Urinary bladder (tissue), 4 donors: ENCODE measurements around the gene PHF1. TPM values are rescaled to one million over a fixed set of nuclear protein-coding genes. Genes with fewer than 3 reads are reported as not detected.

ENCODE experiments used
- DNase-seq: peaks from one replicate; pipeline ENCODE4 v3.0.0-alpha.2; 2015; ENCODE audit errors: extremely low spot score
- H3K27ac ChIP-seq: one replicate; pipeline ENCODE4 v1.5.1; 2013; ENCODE audit warnings: low read depth, mild to moderate bottlenecking, moderate library complexity
- H3K36me3 ChIP-seq: one replicate; pipeline ENCODE4 v1.6.1; 2013; ENCODE audit warnings: mild to moderate bottlenecking, moderate library complexity; ENCODE audit not compliant: insufficient read depth
- H3K4me1 ChIP-seq: one replicate; pipeline ENCODE4 v1.6.1; 2013; ENCODE audit warnings: mild to moderate bottlenecking, moderate library complexity; ENCODE audit not compliant: insufficient read depth
- H3K4me3 ChIP-seq: one replicate; pipeline ENCODE4 v1.5.1; 2013; ENCODE audit warnings: low read depth, low read length
- WGBS: extraction: QIAGEN DNeasy Blood & Tissue Kit; methylation state at CpG from one replicate; pipeline ENCODE4 v1.1.7; 2013; 5-methylcytosine and 5-hydroxymethylcytosine counted together
- polyA plus RNA-seq: library from polyadenylated mRNA; stranded (reverse); fragments of 200-250 nt; gene quantifications from one replicate; pipeline ENCODE4 v1.2.3, GENCODE V29; 2013
- total RNA-seq: library from RNA; depleted of rRNA; stranded (reverse); fragments of >200 nt; gene quantifications from one replicate; pipeline ENCODE4 v1.2.3, GENCODE V29; 2014
- donor health status: healthy with polysubstance abuse.
- donor health status: healthy.

Gene PHF1
- total and polyA plus RNA-seq, 2 donors = 16.4 to 79.4 TPM

GRCh38 chr6:33417903-33418689 is 7.3 kb downstream of the PHF1 start, which contains the start of gene CUTA:
TSS of gene CUTA (minus strand) at chr6:33418107. CDS start at chr6:33418000, 107 bp downstream.
- peak within 1 kb of the TSS; percentile 81 for H3K27ac ChIP-seq
- DNase-seq = peak; percentile 99
- peak within 1 kb of the TSS; percentile 51 for H3K4me3 ChIP-seq
- H3K36me3 ChIP-seq = no peaks in the 10 kb centered on the region
- WGBS = under 1% methylated on average over 51 of the region's 51 CpGs
- no peaks in the 10 kb centered on the region for H3K4me1 ChIP-seq

DNA sequence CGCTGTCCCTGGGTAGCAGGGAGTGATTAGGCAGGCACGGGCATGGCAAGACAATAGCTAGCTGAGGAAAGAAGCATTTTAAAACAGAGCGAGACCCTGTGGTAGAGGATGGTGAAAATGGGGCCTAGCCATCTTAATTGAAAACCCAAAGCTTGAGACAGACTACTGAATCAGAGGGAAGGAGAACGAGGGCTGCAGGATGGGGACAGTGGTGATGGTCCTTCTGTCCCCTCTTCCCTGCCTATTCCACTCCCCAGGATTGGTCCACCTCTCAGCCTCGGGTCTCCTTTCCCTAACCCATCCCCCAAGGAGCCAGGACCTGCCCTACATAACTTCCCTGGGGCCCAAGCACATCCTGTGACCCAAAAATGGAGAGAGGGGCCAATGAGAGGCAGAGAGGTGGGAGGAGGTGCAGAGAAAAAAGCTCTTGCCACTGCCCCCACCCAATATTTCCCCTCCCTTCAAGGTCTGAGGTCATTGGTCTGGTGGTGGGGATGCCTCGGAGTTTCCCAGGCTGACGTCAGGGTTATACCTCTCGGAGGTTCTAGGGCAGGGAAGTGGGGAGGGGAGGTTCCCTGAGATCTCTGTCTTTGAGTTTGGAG is 8.0 kb downstream of the PHF1 start:
- H3K4me3 ChIP-seq = peak overlapping the region; percentile 23
- DNase-seq = no peak
- no peaks in the 10 kb centered on the region for H3K36me3 ChIP-seq
- H3K4me1 ChIP-seq = no peaks in the 10 kb centered on the region
- WGBS = 36% methylated on average over 8 of the region's 8 CpGs
- peak overlapping the region; percentile 81 for H3K27ac ChIP-seq

DNA sequence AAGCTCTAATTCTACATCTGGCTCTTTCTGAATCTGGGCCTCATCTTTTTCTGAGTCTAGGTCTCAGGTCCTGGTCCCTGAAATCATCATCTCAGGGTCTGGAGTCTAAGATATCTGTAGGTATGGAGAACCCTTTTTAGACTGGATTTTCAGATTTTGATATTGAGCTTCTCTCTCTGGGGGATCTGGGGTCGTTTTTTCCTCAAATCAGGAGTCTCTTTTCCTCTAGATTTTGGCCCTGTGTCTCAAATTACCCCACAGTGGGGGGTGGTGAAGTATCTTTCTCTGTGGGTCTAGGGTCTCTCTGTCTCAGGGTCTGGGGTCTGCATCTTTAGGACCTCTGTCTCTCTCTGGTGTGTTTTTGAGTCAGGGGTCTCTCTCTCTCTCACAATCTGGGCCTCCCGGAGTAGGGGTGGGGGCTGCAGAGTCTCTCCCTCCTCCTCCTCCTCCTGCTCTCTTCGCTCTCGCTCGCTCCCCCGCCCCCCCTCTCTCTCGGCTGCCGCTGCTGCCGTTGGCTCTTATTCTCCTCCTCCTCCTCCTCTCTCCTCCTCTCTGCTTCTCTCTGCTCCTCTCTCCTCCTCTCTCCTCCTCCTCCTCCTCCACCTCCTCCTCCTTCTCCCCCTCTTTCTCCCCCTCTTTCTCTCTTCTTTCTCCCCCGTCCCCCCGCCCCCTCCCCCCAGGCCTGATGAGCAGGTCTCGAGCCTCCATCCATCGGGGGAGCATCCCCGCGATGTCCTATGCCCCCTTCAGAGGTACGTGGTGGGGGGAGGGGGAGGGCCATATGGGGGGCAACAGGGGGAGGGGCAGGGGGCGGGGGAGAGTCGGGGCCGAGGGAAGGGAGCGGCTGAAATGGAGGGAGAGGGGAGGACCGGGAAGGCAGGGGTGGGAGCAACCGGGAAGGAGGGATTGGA is 9.0 kb downstream of the PHF1 start, which contains the start of gene SYNGAP1:
SYNGAP1 (plus strand) TSS at position 486 of the 911 bp plus-strand sequence; CDS start at position 686, 200 bp downstream.
- Histone ChIP-seq H3K4me3 (peak within 1 kb of the TSS; percentile 36), H3K27ac (peak within 1 kb of the TSS; percentile 12), H3K4me1 (peaks cover 1% of the 10 kb centered on the region), H3K36me3 (no peaks in the 10 kb centered on the region)
- no peak for DNase-seq
- 3% methylated on average over 21 of the region's 22 CpGs for WGBS

DNA sequence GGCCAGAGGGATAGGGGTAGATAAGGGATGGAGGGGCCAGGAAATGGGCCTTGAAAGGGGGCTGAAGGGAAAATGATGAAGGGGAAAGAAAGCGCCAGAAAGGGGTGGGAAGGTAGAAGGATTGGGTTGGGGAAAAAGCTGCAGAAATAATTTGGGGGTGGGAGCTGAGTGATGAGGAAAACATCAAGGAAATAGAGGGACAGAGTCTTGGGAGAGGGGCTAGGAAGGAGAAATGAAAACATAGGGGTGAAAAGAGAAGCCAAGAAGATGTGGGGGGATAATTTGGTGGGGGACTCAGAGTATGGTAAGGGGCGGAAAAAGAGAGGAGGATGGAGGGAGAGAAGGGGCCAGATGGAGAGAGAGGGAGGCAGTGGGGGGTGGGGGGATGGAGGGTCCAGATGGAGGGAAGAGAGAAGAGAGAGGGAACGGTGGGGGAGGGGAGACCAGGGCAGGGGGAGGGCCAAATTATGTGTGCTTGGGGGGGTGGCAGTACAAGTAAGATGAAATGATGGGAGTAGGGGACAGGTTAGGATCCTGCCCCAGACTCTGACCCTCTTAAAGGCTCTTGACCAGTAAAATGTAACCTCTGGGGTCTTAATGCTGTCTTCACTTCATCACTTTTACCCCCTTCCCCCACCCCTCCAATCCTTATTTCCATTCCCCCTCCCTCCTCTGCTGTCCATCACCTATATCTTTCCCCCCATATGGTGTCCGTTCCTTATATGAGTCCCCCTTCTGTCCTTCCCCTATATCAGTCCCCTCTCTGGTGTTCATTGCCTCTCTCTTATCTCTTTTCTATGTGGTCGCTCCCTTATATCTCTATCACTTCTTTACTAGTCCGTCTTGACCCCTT is 9.9 kb downstream of the PHF1 start:
- H3K4me3 ChIP-seq = peak overlapping the region; percentile 36
- no peaks in the 10 kb centered on the region for H3K36me3 ChIP-seq
- peaks cover 3% of the 10 kb centered on the region for H3K4me1 ChIP-seq
- DNase-seq = no peak
- WGBS = 45% methylated on average over 6 of the region's 6 CpGs
- H3K27ac ChIP-seq = peak overlapping the region; percentile 11

DNA sequence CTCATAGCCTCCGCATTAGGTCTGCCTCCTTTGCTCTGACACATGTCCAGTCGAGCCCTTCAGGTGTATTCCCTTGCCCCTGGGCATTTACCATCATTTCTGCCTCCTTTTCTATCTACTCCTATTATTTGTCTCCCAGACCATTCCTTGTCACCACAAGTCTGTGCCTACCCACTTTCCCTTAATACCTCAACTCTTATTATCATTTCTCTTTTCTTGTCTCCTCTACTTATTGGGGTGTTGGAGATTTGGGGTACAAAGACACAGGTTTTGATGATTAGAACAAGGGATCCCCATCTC is 10.5 kb downstream of the PHF1 start:
- Histone ChIP-seq H3K4me3 (no peak overlapping the region), H3K4me1 (peaks cover 3% of the 10 kb centered on the region), H3K36me3 (no peaks in the 10 kb centered on the region), H3K27ac (no peak overlapping the region)
- 78% methylated on average over 2 of the region's 2 CpGs for WGBS
- no peak for DNase-seq

DNA sequence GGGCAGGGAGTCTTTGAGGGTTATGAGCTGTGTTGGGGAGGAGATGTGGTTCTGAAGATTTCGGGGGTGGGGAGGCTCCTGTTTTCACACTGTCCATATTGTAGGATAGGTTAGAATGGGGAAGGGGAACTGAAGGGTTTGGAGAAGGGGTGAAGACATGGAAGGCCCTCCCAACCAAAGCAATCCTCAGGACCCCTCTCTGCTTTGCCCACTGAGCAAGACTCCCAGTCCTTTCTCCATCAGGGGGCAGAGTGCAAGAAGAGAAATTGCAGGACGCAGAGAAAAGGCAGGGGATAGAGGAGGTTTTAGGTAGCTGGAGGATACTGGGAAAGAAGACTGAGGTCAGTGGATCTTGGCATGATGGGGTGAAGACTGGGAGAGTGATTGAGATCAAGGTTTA is 13.0 kb downstream of the PHF1 start:
- Histone ChIP-seq H3K36me3 (no peaks in the 10 kb centered on the region), H3K27ac (no peak overlapping the region), H3K4me1 (peaks cover 3% of the 10 kb centered on the region), H3K4me3 (no peak overlapping the region)
- 98% methylated on average over 2 of the region's 2 CpGs for WGBS
- DNase-seq = no peak

GRCh38 chr6:33424855-33425667 is 14.2 kb downstream of the PHF1 start:
- DNase-seq = no peak
- Histone ChIP-seq H3K4me1 (peaks cover 3% of the 10 kb centered on the region), H3K27ac (peak overlapping the region; percentile 86), H3K36me3 (no peaks in the 10 kb centered on the region), H3K4me3 (peak overlapping the region; percentile 74)
- 12% methylated on average over 12 of the region's 12 CpGs for WGBS

GRCh38 chr6:33425668-33426577 is 15.1 kb downstream of the PHF1 start:
- WGBS = 2% methylated on average over 43 of the region's 43 CpGs
- no peak for DNase-seq
- H3K36me3 ChIP-seq = no peaks in the 10 kb centered on the region
- peaks cover 3% of the 10 kb centered on the region for H3K4me1 ChIP-seq
- peak overlapping the region; percentile 86 for H3K27ac ChIP-seq
- peak overlapping the region; percentile 74 for H3K4me3 ChIP-seq

- Histone ChIP-seq H3K4me1 (peaks cover 3% of the 10 kb centered on the region), H3K27ac (peak overlapping the region; percentile 30), H3K4me3 (peak overlapping the region; percentile 74), H3K36me3 (no peaks in the 10 kb centered on the region)
- DNase-seq = no peak
- WGBS = 10% methylated on average over 12 of the region's 12 CpGs
Measured at GRCh38 chr6:33426590-33427511, 16.0 kb downstream of the PHF1 start.

- Histone ChIP-seq H3K4me3 (peak overlapping the region; percentile 74), H3K27ac (peak overlapping the region; percentile 51), H3K36me3 (no peaks in the 10 kb centered on the region), H3K4me1 (peaks cover 3% of the 10 kb centered on the region)
- under 1% methylated on average over 73 of the region's 79 CpGs for WGBS
- no peak for DNase-seq
Measured at GRCh38 chr6:33427585-33428223, 16.9 kb downstream of the PHF1 start.
